NB4 (cell line): ENCODE data around the gene TIMM29.

Experiments
- POLR2A ChIP-seq: IDR thresholded peaks from 2 replicates; pipeline ENCODE4 v1.6.1; 2011; ENCODE audit warnings: mild to moderate bottlenecking; ENCODE audit not compliant: insufficient read length; ENCODE audit errors: extremely low read depth
- TF ChIP-seq, protein P1 (sequence below): IDR thresholded peaks from one replicate; pipeline ENCODE4 v1.5.1; 2012; ENCODE audit warnings: low read depth, low read length

GRCh38 chr19:10922638-10923014, 6.0 kb upstream of the TIMM29 start:
- no peak for TF ChIP-seq POLR2A
- TF ChIP-seq, protein P1, sequence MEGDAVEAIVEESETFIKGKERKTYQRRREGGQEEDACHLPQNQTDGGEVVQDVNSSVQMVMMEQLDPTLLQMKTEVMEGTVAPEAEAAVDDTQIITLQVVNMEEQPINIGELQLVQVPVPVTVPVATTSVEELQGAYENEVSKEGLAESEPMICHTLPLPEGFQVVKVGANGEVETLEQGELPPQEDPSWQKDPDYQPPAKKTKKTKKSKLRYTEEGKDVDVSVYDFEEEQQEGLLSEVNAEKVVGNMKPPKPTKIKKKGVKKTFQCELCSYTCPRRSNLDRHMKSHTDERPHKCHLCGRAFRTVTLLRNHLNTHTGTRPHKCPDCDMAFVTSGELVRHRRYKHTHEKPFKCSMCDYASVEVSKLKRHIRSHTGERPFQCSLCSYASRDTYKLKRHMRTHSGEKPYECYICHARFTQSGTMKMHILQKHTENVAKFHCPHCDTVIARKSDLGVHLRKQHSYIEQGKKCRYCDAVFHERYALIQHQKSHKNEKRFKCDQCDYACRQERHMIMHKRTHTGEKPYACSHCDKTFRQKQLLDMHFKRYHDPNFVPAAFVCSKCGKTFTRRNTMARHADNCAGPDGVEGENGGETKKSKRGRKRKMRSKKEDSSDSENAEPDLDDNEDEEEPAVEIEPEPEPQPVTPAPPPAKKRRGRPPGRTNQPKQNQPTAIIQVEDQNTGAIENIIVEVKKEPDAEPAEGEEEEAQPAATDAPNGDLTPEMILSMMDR, result no peak
